Mucosa of descending colon (tissue), 3 donors: ENCODE measurements around the gene CACNA2D3. TPM values are rescaled to one million over a fixed set of nuclear protein-coding genes. Genes with fewer than 3 reads are reported as not detected.

ENCODE experiments used
- ATAC-seq: fragments of 200-7000 bp; cut with Tn5 transposase; one replicate; pipeline ENCODE4 v1.9.1; 2020; ENCODE audit warnings: mild to moderate bottlenecking, moderate library complexity
- DNase-seq, 3 donors: peaks; one replicate each; pipeline ENCODE4 v3.0.0-alpha.2; 2020
- H3K36me3 ChIP-seq: fragments of 200-600 bp; one replicate; pipeline ENCODE4 v1.8.0; 2021; ENCODE audit warnings: low read depth, mild to moderate bottlenecking
- H3K4me1 ChIP-seq: fragments of 200-600 bp; one replicate; pipeline ENCODE4 v1.8.0; 2021; ENCODE audit warnings: low read depth, mild to moderate bottlenecking
- H3K4me3 ChIP-seq: fragments of 200-600 bp; one replicate; pipeline ENCODE4 v1.8.0; 2021; ENCODE audit warnings: mild to moderate bottlenecking
- H3K9me3 ChIP-seq: fragments of 200-600 bp; one replicate; pipeline ENCODE4 v1.8.0; 2021; ENCODE audit warnings: mild to moderate bottlenecking
- intact Hi-C, 2 donors: fragments of 100-400 bp; cut with DNase I in 1 of 2; cut with micrococcal nuclease in 1 of 2; formaldehyde crosslinking; loops; one replicate each; pipeline versions ENCODE4 v1.11.0 to v1.11.1; 2022; cut with DNase I, micrococcal nuclease
- total RNA-seq, 3 donors: library from RNA; stranded (reverse); fragmentation: NEBNext Ultra II Directional in 2 of 3; extraction: Animal tissue kit (Norgen Biotek cat#: 25700) in 2 of 3; gene quantifications; one replicate each; pipeline versions ENCODE4 v1.2.1 to v1.2.4, GENCODE V29; 2021 to 2023
- TF ChIP-seq, protein P1 (sequence below): fragments of 200-600 bp; IDR thresholded peaks from one replicate; pipeline ENCODE4 v1.8.0; 2022; ENCODE audit warnings: antibody characterized with exemption, mild to moderate bottlenecking
- donor health status: DM: no; HTN: no; CAD: no; lungs with moderate emphysema.
- donor health status: DM: no; HTN: no; CAD: no.
- donor health status: DM: no; HTN: yes; CAD: no.

CACNA2D3 gene
- total RNA-seq, 3 donors from 2014 or later: 0.34 to 3.5 (median 0.55) TPM

GRCh38 chr3:54709785-54710184 lies 587.4 kb downstream of the CACNA2D3 start:
- no peak for DNase-seq
- TF ChIP-seq, protein P1, sequence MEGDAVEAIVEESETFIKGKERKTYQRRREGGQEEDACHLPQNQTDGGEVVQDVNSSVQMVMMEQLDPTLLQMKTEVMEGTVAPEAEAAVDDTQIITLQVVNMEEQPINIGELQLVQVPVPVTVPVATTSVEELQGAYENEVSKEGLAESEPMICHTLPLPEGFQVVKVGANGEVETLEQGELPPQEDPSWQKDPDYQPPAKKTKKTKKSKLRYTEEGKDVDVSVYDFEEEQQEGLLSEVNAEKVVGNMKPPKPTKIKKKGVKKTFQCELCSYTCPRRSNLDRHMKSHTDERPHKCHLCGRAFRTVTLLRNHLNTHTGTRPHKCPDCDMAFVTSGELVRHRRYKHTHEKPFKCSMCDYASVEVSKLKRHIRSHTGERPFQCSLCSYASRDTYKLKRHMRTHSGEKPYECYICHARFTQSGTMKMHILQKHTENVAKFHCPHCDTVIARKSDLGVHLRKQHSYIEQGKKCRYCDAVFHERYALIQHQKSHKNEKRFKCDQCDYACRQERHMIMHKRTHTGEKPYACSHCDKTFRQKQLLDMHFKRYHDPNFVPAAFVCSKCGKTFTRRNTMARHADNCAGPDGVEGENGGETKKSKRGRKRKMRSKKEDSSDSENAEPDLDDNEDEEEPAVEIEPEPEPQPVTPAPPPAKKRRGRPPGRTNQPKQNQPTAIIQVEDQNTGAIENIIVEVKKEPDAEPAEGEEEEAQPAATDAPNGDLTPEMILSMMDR: no peak
- Histone ChIP-seq H3K4me3 (no peak overlapping the region), H3K36me3 (no peaks in the 10 kb centered on the region), H3K9me3 (no peaks in the 10 kb centered on the region), H3K4me1 (peaks cover 10% of the 10 kb centered on the region)
- intact Hi-C loops: no loop called here
- ATAC-seq: no peak

- Histone ChIP-seq H3K36me3 (no peaks in the 10 kb centered on the region), H3K4me1 (peaks cover 10% of the 10 kb centered on the region), H3K9me3 (no peaks in the 10 kb centered on the region), H3K4me3 (no peak overlapping the region)
- intact Hi-C loops: no loop called here
- peak in 1 of 3 donors; percentile 53 for DNase-seq
- TF ChIP-seq, protein P1: no peak
- peak; percentile 95 for ATAC-seq
Observed at GRCh38 chr3:54710954-54711353, 588.6 kb downstream of the CACNA2D3 start.

GRCh38 chr3:54712539-54712938 lies 590.2 kb downstream of the CACNA2D3 start:
- no peak for ATAC-seq
- TF ChIP-seq, protein P1: no peak
- intact Hi-C loops: no loop called here
- no peak for DNase-seq
- Histone ChIP-seq H3K4me1 (peaks cover 10% of the 10 kb centered on the region), H3K4me3 (no peak overlapping the region), H3K36me3 (no peaks in the 10 kb centered on the region), H3K9me3 (no peaks in the 10 kb centered on the region)

DNA sequence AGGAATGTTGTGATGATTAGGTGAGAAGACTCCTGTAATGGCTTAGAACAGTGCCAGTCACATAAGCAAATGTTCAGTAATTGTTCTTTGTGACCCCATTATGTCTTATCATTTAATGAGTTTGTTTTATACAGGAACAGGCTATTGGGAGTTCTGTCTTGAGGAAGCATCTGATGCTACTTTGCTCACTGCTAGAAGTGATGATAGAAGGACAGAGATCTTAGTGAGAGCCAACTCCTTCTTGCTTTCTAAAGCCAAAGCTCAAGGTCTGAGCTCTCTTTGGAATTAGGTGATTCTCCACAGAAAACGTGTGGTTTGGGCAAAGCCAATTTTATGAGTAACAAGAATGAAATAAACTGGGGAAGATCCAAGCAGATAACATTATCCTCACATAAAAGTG lies 590.7 kb downstream of the CACNA2D3 start:
- H3K4me1 ChIP-seq: peaks cover 10% of the 10 kb centered on the region
- H3K9me3 ChIP-seq: no peaks in the 10 kb centered on the region
- H3K4me3 ChIP-seq: no peak overlapping the region
- TF ChIP-seq, protein P1: no peak
- H3K36me3 ChIP-seq: no peaks in the 10 kb centered on the region
- ATAC-seq (no peak), DNase-seq (no peak)
- intact Hi-C loops: no loop called here

- no peak for ATAC-seq
- TF ChIP-seq, protein P1: no peak
- intact Hi-C loops: no loop called here
Observed at GRCh38 chr3:54713455-54713854, 591.1 kb downstream of the CACNA2D3 start.

GRCh38 chr3:54714035-54714434 lies 591.7 kb downstream of the CACNA2D3 start:
- no peaks in the 10 kb centered on the region for H3K9me3 ChIP-seq
- DNase-seq (no peak), ATAC-seq (no peak)
- no peak overlapping the region for H3K4me3 ChIP-seq
- intact Hi-C loops: no loop called here
- TF ChIP-seq, protein P1: no peak
- no peaks in the 10 kb centered on the region for H3K36me3 ChIP-seq
- peaks cover 10% of the 10 kb centered on the region for H3K4me1 ChIP-seq

More at GRCh38 chr3:54713455-54713854, 591.1 kb downstream of the CACNA2D3 start:
- H3K4me1 ChIP-seq: peaks cover 10% of the 10 kb centered on the region
- no peak overlapping the region for H3K4me3 ChIP-seq
- no peaks in the 10 kb centered on the region for H3K36me3 ChIP-seq
- no peaks in the 10 kb centered on the region for H3K9me3 ChIP-seq
- no peak for DNase-seq
